Measurements from ENCODE around the gene ROBO1. TPM values are rescaled to one million over a fixed set of nuclear protein-coding genes. Genes with fewer than 3 reads are reported as not detected.

The ROBO1 gene
- total RNA-seq, 1 donor from 2014 or later: 19.4 TPM

DNA sequence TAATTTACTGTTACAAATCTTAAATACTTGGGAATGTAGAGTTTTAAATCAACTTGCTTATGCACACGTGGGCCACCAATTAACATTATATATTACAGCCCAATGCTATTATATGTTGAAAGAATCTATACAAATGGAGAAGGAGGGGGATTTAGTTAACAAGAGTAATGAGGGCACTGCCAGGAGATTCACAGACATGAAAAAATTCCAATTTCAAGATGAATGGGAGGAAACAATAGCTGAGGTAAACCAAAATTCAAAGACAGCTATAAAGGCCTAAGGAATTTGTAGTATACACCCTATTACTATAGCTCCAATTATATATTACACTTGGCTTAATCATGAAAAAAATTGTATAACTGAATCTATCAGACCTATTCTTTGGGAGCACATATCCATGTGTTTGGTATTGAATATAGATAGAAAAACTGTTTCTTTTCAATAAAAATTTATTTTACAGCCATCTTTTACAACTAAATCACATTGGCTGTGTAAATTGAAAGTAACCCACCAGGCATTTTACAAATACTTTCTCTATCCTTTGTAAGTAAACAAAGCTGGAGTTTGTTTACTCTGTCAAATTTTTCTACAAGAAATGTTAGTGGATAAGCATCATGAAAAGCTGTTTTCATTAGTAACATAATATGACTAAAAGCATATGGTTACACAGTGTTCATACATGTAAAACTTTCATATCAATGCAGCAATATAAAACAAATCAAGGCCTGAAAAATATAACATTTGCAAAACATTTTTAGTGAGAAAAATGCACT, 1045.8 kb downstream of the ROBO1 start:
- H3K4me3 ChIP-seq (ENCODE audit: low read depth, low read length): no peak overlapping the region
- TF ChIP-seq, protein P1, sequence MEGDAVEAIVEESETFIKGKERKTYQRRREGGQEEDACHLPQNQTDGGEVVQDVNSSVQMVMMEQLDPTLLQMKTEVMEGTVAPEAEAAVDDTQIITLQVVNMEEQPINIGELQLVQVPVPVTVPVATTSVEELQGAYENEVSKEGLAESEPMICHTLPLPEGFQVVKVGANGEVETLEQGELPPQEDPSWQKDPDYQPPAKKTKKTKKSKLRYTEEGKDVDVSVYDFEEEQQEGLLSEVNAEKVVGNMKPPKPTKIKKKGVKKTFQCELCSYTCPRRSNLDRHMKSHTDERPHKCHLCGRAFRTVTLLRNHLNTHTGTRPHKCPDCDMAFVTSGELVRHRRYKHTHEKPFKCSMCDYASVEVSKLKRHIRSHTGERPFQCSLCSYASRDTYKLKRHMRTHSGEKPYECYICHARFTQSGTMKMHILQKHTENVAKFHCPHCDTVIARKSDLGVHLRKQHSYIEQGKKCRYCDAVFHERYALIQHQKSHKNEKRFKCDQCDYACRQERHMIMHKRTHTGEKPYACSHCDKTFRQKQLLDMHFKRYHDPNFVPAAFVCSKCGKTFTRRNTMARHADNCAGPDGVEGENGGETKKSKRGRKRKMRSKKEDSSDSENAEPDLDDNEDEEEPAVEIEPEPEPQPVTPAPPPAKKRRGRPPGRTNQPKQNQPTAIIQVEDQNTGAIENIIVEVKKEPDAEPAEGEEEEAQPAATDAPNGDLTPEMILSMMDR (conservative IDR thresholded peaks at IDR 0.05; ENCODE audit: low read depth, low read length): no peak
- no peak for DNase-seq (ENCODE audit: low read depth)

DNA sequence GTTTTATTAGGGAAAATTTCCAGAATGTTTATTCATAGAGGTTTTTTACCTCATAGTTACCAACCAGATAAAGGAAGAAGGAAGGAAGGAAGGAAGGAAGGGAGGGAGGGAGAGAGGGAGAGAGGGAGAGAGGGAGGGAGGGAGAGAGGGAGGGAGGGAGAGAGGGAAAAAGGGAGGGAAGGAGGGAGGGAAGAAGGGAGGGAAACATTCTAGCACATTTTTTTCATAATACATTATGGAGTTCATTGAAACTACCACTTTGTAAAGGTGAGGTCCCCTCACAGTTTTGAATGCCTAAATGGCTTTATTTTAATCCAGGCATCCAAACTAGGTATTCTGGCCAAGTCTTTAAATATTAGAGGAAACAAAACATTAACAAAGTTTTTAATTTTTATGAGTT, 1049.1 kb downstream of the ROBO1 start:
- H3K4me3 ChIP-seq (ENCODE audit: low read depth, low read length): no peak overlapping the region
- TF ChIP-seq, protein P1 (conservative IDR thresholded peaks at IDR 0.05; ENCODE audit: low read depth, low read length): no peak
- no peak for DNase-seq (ENCODE audit: low read depth)

DNA sequence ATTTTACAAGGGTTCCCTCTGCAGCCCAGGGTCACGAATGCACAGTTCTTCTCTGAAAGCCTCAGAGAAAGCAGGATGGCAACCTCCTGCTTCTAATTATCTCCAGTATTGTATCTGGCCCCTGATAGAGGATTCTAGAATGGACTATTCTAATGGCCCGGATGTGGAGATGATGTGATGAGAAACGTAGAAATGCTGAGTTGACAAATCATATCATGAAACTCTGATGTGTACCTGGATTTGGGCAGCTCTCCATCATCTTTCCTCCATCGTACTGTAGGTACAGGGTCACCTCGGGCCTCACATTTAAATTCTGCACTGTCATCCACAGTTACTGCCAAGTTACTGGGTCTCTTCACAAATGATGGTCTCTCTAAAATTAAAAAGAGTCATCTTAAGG, 1050.8 kb downstream of the ROBO1 start:
- H3K4me3 ChIP-seq (ENCODE audit: low read depth, low read length): no peak overlapping the region
- TF ChIP-seq, protein P1 (conservative IDR thresholded peaks at IDR 0.05; ENCODE audit: low read depth, low read length): no peak
- DNase-seq (ENCODE audit: low read depth): no peak

DNA sequence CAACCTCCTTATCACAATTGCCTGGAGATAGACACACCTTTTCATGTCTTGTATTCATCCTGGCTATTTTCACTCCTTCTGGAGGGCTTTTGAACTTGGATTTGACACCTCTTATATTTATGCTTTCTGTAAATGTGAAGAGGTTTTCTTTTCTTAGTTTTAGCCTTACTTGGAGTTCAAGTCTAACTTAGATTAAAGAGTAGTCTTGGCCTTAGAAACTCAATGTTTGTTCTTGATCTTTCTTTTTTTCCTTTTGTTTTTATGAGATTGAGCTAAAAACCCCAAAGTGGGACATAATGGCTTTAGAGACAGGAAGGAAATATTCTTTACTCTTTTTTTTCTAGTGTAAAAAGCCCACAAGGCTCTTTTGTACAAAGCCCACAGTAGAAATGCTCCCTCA, 1054.9 kb downstream of the ROBO1 start:
- TF ChIP-seq, protein P1 (conservative IDR thresholded peaks at IDR 0.05; ENCODE audit: low read depth, low read length): no peak
- H3K4me3 ChIP-seq (ENCODE audit: low read depth, low read length): no peak overlapping the region
- DNase-seq (ENCODE audit: low read depth): no peak

DNA sequence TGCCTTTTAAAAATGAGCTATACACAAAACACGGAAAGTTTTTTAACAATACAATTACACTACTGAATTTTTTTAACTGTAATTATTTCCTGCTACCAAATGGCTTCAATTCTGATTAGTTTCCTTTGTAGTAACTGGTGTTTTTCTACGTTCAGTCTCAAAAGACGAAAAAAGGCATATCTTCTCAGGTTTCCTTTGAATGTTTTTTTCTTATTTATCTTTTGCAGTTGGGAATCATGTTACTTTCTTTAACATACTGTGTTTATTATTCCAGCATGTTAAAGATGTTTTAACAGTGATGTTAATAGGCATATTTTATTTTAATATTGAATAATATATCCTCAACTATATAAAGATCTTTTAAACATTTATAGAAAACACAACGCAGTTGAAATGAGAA, 1055.5 kb downstream of the ROBO1 start:
- DNase-seq (ENCODE audit: low read depth): no peak
- TF ChIP-seq, protein P1 (conservative IDR thresholded peaks at IDR 0.05; ENCODE audit: low read depth, low read length): no peak
- H3K4me3 ChIP-seq (ENCODE audit: low read depth, low read length): no peak overlapping the region

DNA sequence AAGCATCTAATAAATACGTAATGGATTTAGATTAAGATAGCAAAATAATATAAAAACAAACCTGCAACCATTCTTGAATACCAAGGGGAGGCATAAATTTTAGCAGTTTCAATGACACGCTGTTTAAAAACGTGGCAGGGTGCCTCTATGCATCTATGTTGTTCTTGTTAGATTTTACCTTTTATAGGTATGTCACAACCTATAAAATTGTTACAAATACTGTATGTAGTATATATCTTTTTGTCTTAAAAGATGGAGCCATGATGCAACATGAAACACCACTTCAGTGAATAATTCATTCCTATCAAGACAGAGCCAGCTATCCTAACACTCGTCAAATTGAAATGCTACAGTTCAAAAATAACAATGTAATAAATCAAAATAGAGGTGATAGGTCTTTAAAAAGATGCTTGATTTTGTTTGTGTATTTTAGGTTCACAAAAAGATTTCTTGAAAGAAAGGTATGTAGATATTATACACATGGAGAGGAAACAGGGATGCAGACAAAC, 1059.2 kb downstream of the ROBO1 start:
- no peak for DNase-seq (ENCODE audit: low read depth)
- TF ChIP-seq, protein P1 (conservative IDR thresholded peaks at IDR 0.05; ENCODE audit: low read depth, low read length): no peak
- no peak overlapping the region for H3K4me3 ChIP-seq (ENCODE audit: low read depth, low read length)

DNA sequence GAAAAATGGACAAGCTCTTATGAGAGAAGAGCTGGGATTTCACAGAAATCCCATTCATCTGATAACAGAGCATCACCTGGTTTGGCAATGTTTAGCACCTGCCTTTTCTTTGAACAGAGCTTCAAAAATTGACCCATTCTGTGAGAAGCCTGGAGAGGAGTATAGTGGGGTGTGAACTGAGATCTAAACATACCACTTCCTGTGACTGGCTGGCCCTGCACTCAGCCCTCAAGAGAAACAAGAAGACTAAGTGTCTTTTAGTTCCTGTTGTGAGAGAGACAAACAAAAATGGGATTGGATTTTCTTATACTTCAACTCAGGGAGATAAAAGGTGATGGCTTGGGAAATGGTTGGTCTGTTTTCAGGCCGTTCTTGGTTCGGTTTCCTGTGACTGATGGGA, 1060.2 kb downstream of the ROBO1 start:
- no peak overlapping the region for H3K4me3 ChIP-seq (ENCODE audit: low read depth, low read length)
- DNase-seq (ENCODE audit: low read depth): no peak
- TF ChIP-seq, protein P1 (conservative IDR thresholded peaks at IDR 0.05; ENCODE audit: low read depth, low read length): no peak

Data from epithelial cell of proximal tubule (primary cell).